GM18526 (cell line): ENCODE data around the gene MAB21L3.

Experiments used
- POLR2A ChIP-seq: IDR thresholded peaks from 3 replicates; pipeline ENCODE4 v1.6.1; 2011; ENCODE audit not compliant: insufficient read length; ENCODE audit errors: extremely low read depth

Gene MAB21L3

DNA sequence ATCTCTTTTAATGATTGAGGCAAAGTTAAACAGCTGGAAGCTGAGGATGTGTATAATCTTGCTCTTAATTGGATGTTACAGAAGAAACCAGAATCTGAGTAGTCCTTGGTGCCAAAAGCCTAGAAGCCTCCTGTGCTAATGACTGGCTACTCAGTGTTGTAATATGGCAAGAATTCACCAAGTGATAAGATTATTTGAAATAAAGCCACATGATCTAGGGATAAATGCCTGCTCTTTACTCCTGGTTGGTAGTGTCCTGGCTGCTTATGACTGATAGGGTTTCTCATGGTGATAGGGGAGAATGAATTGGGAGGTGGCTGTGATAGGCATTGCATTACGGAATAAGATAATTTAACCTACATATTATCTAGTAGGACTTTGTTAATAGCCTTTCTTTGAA lies 13.6 kb upstream of the MAB21L3 start:
- TF ChIP-seq POLR2A: no peak

DNA sequence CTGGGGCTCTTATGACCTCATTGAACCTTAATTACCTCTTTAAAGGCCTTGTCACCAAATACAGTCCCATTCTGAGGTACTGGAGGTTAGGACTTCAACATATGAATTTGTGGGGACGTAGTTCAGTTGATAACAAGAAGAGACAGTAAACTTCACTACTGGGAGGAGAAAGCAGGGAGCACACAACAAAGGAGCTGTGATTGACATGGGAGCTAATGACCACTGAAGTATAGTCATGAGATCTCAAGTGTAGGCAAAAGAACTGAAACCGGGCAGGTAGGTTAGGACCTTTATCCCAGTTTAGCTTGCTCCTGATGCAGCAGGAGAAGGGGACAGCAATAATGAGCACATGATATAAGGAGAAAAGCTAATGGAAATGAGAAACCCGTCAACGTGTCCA lies 11.8 kb upstream of the MAB21L3 start:
- TF ChIP-seq POLR2A: no peak

DNA sequence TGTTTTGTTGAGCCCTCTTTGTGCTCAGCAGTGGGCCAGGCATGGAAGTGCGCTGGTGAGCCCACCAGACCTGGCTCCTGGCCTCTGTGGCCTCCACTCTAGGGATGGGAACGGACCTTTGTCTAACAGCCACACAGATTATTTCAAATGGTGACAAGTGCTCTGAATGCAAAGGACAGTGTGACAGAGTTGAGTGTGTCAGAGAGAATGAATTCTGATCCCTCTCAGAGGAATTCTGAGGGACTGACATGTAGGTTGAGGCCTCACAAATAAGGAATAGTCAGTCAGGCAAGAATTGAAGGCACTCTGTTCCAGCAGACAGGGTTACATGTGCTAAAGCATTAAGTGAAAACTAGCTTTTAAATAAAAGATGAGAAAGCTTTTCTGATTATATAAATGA lies 11.3 kb upstream of the MAB21L3 start:
- TF ChIP-seq POLR2A: no peak

DNA sequence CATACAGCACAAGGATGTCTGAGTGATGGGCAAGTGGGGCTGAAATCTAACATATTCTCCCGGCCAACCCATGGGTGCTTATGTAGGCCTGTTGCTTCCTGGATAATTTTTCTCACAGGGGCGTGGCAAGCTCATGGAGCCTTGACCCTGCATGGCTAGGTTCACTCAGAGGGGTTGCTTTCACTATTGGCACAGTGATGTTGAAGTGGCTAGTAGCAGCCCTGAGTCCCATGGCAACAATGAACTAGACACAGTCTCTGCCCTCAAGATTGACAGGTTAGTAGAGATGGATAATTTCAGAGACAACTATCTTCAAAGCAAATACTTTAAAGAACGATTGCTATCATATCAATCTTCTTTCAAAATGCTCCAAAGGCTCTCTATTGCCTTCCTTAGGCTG lies 6.5 kb upstream of the MAB21L3 start:
- no peak for TF ChIP-seq POLR2A

DNA sequence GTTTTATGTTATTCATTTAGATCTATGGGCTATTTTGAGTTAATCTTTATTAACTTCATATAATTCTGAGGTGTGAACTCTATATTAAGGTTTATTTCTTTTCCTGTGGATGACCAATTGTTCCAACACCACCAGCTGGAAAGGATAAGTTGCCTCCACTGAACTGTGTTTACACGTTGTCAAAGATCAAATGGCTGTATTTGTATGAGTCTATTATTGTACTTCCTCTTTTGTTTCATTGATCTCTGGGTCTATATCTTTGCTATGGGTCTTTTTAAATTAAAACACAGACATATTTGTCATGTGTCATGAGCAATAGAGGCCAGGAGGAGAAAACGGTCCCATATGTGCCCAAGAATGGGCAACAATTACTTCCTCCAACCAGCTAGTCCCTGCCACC lies 5.2 kb upstream of the MAB21L3 start:
- TF ChIP-seq POLR2A: no peak

DNA sequence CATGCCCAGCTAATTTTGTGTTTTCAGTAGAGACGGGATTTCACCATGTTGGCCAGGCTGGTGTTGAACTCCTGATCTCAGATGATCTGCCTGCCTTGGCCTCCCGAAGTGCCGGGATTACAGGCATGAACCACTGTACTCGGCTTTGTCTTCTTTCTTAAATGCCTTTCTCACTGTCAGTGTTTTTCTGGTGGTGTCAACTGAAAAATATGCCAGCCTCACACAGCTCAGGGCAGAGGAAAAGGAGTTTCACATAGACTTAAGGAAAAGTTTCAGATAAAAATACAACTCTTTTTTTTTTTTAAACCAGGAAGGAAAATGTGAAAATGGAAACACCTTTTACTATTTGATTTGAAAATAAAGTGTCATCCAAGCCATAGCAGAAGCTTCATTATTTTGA lies 4.6 kb upstream of the MAB21L3 start:
- no peak for TF ChIP-seq POLR2A

DNA sequence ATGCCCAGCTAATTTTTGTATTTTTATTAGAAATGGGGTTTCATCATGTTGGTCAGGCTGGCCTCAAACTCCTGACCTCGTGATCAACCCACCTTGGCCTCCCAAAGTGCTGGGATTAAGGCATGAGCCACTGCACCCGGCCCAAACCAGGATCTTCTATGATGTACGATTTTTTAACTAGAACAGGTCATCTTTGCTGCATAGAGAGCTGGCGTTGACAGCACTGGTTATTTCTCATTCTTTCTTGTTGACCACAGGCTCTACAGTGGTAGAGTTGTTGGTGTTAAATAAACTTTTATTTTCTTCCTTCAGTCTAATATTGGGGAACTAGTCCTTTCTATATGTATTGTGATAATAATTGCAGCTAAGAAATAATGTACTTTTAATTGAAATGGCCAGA lies 3.8 kb upstream of the MAB21L3 start:
- no peak for TF ChIP-seq POLR2A

DNA sequence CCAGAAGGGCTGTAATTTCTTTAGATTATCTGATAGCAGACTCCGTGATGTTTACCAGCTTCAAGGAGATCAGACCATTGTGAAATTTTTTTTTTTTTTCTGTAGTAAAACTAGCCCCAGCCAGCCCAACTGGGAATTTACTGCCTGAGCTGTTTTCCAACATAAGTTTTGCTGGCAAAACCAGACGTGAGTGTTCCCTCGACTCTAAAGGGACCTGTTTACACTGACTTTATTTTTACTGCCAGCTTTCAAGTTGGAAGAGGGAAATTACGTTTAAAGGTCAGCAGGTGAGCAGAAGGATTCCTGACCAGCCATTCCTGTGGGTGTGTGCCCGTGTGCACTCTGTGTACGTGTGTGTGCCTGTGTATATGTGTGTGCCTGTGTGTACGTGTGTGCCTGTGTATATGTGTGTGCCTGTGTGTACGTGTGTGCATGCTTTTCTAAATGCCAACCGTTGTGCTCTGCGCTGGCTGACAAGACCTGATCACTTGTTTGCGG lies 374 bp downstream of the MAB21L3 start:
- no peak for TF ChIP-seq POLR2A

DNA sequence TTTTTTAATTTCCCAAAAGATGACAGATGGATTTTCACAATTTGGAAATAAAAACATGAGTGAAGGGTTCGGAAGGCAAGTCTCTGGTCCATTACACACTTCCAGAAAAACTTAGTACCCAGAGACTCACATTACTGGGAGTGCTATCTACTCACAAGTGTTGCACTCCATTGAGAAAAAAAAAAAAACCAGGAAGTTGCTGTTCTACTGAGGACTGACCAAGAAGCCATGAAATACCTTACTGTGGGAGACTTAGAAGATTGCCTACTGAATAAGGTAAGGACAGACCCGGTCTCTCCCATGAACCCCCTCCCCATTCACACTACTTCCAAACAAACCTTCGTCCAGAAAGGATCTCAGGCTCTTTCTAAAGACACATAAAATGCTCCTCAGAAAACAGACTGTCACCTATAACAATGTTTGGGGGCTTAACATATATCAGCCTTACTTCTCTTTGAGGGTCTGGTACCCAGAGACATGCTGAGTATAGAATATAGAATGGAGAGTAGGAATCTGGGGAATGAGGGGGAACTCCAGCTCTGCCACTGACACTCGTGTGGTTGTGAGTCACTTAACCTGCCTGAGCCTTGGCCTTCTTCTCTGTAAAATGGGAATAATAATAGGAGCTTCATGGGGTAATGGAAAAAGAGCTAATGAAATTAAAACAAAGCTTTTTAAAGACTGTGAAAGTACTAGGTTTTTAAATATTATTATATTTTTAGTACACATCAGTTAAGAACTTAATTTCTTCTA lies 1.4 kb downstream of the MAB21L3 start:
- no peak for TF ChIP-seq POLR2A

DNA sequence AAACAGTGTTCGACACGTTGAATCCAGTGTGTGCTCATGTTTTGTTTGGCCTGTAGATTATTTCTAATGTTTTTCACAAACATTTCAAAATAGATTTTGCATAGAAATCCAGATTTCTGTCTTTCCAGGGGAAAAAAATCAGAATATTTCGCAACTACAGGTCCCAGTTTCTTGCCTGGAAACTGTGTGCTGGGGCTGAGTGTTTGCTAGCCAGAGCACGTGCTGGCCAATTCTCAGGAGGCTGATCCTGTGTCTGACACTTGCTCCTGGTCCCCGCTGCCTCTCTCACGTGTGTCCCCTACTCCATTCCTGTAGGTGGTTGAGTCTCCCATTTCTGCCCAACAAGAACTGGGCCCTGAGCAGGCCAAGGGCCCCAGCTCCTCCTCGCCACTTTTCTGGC lies 2.4 kb downstream of the MAB21L3 start:
- no peak for TF ChIP-seq POLR2A

DNA sequence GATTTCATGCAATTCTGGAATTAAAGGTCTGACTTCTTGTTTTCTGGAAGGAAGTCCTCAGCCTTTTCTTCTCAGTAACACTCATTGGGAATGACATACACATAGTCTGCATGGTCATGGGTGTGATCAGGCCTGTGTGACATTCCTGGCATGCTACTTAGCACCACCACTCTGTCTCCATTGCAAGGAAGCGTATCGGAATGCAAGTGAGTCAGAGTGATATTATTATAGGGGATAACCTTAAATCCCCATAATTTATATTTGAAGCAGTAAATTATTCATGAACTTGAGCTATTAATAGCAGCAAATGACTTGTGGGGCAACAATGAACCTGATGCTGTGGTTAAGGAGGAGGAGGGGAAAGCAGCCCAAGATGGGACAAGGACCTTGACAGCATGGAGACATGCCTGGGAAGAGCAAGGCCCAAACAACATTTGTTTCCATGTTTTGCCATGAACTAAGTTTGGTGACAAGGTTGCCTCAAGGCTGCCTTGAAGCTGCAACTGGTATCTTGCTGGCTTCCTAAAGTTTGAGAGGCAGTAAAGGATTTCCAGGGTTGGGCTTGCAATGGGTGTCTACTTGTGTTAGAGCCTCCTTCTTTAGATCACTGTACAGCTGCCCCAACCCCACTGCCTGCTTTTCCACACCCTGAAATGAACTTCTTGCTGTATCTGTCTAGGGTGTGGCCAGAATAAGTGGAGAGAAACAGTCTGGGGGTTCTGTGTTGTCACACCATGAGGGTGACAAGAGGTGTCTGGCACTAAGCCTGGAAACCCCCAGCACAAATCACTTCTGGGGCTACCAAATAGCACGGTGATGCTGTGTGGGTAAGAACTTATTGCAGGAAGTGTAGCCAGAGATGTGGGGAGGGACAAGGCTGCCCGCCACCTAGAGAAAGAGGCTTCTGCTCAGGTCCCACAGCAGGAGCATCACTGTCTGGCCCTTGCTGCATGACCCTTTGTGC lies 4.6 kb downstream of the MAB21L3 start:
- no peak for TF ChIP-seq POLR2A

DNA sequence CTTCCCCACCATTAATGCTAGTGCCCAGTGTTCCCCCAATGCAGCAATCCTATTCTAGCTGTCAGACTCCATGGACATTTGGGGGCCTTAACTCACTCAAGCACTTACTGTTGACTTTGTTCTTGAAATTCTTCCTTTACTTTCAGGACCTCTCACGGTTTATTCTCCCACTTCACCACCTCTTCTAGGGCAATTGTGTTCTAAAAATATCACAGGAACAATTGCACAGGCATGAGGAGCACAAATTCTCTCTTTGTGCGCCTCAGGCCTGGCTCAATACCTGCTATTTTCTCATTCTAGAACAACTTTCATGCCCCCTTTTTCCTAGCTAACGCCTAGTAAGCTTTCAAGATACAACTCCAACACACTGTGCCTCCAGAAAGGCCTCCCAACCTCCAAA lies 7.3 kb downstream of the MAB21L3 start:
- TF ChIP-seq POLR2A: no peak

DNA sequence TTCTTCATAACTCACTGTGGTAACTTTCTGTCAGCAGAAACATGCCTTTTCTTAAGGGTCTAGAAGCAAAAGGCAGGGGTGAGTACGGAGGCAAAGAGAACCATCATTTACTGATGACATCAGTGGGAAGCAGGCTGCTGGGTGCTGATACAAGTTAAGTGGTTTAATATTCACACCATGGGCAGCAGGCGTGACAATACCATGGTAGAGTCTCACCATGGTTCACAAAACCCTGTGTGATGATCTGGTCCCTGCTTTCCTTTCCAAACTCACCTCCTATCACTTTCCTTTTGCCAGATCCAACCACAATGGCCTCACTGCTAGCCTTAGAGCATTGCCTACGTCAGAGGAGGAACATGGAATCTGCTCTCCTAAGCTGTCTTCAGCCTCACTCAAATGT lies 8.7 kb downstream of the MAB21L3 start:
- TF ChIP-seq POLR2A: no peak

DNA sequence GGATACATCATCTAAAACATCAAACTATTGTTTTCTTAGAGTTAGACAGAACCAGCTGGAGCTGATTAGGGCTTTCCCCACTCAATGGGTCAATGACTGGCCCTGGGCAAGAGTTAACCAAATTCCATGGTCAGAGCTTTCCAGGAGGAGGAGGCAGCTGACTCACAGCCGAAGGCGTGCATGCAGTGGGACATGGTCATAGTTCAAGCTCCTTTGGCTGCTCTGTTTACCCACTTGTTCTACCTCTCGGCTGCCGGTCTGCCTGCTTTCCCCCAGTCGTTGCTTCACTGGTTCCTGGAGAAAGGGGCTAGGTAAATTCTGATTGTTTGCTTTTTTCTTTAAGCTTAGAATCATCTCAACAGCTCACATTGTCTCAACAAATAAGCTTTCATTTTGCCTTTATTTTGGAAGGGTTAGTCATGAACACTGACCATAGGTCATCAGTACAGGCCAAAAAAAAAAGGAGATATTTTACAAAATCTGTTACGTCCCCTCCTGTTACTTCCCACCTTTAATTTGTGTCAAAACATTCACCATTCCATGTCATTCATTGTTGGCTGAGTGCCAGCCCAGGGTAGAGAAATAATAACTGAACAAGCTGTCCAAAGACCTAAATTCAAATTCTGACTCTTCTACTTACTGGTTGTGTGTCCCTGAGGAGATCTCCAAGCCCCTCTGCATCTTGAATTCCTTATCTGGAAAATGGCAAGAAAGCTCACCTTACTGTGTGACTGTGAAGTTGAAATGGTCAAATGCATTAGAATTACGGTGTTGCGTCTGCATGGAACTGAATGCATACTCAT lies 12.0 kb downstream of the MAB21L3 start:
- no peak for TF ChIP-seq POLR2A

DNA sequence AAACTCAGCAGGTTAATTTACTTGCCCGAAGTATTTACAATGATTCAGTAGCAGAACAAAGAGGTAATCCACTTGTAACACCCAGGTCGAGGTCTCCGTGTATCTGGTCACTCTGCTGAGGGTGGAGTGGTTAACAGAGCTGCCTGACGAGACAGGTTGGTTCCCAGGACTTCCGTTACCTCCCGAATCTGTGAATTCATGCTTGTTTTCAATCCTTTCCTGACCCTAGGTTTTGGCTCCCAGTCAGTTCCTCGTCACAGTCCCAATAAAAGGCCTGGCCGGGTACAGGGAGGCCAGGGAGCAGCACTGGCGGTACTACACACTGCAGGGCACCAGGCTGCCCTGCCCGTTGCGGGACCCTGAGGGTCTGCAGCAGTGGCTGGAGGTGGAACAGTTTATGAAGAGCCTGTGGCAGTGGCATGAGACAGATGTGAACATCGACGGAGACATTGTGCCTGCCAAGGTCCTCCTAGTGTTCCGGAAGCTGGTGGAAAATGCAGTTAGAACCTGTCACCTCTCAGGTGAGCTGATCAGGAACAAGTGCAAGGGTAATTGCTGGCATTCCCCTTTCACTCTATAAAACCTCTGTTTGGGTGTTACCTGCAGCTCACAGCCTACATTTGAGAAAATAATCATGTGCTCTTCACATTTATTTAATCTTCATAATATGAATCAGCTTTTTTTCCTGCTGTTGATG lies 12.8 kb downstream of the MAB21L3 start:
- TF ChIP-seq POLR2A: no peak

DNA sequence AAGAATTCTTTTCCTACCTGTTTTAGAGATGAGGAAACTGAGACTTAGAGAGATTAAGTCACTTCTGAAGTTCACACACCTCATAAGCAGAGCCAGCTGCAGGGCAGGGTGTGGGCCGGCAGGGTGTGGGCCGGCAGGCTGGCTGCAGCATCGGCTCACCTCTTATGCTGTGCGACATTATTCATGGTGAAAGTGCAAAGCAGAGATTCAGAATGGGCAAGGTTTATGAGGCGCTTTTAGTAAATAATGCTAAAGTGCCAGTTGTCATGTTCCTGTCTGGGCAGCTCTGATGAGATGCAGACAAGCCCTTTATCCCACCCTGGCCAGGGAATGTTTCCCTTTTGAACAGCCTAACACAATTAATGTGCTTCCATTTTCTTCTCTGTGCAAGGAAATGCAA lies 14.6 kb downstream of the MAB21L3 start:
- TF ChIP-seq POLR2A: no peak
